C4-2B (cell line): Measurements from ENCODE around the gene CFTR.
"Not testable (repeated sequence)": the region's sequence is repeated elsewhere in the genome, so short reads cannot be mapped to it uniquely, and the experiment has no call there.

Experiments
- H3K27ac ChIP-seq: fragments of 450-650 bp; 2 replicates; pipeline ENCODE4 v1.5.1; 2017
- CTCF ChIP-seq: fragments of 450-650 bp; conservative IDR thresholded peaks from 2 replicates; pipeline ENCODE4 v1.5.1; 2017; ENCODE audit warnings: mild to moderate bottlenecking
- ZFX ChIP-seq: fragments of 450-650 bp; IDR thresholded peaks from 2 replicates; pipeline ENCODE4 v1.6.1; 2017

The CFTR gene

GRCh38 chr7:117459735-117460134 is 20.1 kb upstream of the CFTR start:
- TF ChIP-seq ZFX: no peak
- TF ChIP-seq CTCF: no peak
- no peak overlapping the region for H3K27ac ChIP-seq

GRCh38 chr7:117460815-117461214 is 19.0 kb upstream of the CFTR start:
- not testable (repeated sequence) for H3K27ac ChIP-seq

DNA sequence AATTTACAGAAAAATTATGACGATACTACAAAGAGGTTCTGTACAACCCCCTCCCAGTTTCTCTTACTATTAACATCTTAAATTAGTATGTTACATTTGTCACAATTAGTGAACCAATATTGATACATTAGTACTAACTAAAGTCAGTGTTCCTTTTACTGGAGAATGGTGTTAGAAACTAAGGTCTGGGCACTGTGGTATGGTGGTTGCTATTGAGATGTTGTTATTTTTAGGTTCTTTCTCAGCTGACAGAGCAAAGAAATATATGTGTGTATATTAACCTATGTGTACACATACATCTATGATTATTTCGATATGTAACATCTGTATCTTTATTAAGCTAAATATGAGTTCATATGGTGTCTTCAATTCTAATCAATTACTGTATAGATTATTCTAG is 11.7 kb upstream of the CFTR start:
- no peak overlapping the region for H3K27ac ChIP-seq

DNA sequence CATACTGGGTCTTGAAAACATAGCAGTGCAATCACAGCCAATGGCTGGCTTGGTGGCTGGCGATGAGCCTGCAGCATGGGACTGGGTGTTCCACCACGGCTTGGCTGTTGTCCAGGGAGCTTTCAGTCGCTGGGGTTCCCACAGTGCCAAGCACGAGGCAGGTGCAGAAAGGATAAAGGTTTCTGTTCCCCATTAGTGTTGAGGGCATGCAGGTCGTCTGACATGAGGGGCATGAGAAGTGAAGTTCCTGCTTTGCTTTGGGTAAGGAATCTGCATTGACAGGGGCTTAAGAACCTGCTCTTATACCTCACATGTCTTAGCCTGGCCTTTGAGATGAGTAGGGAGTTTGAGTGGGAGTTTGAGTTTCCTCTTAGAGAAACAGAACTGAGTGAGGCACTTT is 9.0 kb upstream of the CFTR start:
- TF ChIP-seq CTCF (no peak), ZFX (no peak)
- H3K27ac ChIP-seq: peak overlapping the region; percentile 19

More for the DNA sequence above, 11.7 kb upstream of the CFTR start:
- TF ChIP-seq ZFX: no peak
- no peak for TF ChIP-seq CTCF

DNA sequence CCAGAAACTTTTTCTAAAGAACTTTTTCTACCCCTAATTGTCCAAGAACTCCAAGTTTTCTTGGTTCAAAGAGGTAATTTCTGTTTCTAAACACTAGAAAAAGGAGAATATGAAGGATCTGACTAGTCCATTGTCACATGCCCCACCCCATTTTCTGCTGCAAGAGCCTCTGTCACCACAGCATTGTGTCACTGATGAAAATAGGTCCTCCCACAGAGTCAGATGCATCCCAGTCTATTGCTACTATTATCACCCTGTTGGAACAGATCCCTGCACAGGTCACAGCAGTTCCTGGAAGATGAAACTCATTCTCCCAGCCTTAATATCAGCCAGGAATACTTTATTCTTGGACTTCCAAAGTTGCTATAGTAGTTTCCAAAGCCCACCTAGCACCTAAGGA is 7.5 kb upstream of the CFTR start:
- no peak for TF ChIP-seq CTCF
- TF ChIP-seq ZFX: no peak
- no peak overlapping the region; the same call in 1 of the 2 replicates for H3K27ac ChIP-seq

DNA sequence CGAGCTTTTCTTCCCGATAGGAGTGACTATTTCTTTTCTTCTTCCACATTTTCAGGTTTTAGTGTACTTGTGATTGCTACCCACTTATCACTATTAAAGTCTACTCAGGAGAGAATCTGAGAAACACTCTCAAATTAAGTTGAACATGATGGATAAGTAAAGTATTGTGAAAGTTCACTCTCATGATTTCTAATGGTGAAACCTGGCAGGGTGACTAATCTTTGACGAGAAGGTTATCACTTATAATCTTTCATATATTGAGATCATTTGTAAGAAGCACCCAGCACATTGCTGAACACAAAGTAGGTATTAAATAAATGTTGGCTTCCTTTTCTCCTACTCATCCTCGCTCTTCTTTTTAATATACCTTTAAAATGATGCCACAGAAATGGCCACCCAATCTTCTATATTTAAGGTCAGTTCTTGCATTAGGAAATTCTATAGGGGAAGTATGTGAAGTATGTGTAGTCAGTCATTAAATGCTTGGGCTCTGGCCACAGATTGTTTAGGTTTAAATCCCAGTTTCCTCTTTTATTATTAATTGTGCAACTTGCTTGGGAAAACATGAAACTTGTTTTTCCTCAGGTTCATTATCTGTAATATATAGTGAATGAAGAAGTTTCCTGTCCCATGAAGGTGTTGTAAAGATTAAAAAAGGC is 3.1 kb upstream of the CFTR start:
- no peak overlapping the region for H3K27ac ChIP-seq
- TF ChIP-seq ZFX (no peak), CTCF (no peak)

DNA sequence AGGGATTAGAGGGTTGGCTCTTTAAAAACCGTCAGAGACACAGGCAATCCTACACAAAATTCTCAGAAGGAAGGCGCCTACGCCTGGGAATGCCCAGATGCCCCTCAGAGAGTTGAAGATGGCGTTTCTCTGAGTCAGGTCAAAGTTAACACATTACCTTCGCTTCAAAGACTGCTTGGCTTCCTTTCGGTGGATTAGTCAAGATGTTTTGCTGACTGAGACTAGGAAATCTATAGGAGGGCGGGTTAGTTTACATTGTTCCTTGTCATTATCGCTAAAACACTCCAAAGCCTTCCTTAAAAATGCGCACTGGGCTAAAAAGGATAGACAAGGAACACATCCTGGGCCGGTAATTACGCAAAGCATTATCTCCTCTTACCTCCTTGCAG is 995 bp upstream of the CFTR start:
- H3K27ac ChIP-seq: no peak overlapping the region
- TF ChIP-seq ZFX (no peak), CTCF (no peak)

GRCh38 chr7:117480055-117480362 is 184 bp downstream of the CFTR start:
- no peak overlapping the region for H3K27ac ChIP-seq
- TF ChIP-seq CTCF (no peak), ZFX (no peak)
